ENCODE data around the gene IYD. TPM values are rescaled to one million over a fixed set of nuclear protein-coding genes. Genes with fewer than 3 reads are reported as not detected.
"Not testable (repeated sequence)": the region's sequence is repeated elsewhere in the genome, so short reads cannot be mapped to it uniquely, and the experiment has no call there.

IYD gene
- total RNA-seq, 1 experiment from 2014 or later: not detected

- H3K36me3 ChIP-seq (replicated peaks; ENCODE audit: control insufficient read depth, insufficient read depth, low read length): no peaks in the 10 kb centered on the region
- H3K27me3 ChIP-seq (ENCODE audit: control insufficient read depth, insufficient read depth, low read length): no peaks in the 10 kb centered on the region
- no peak overlapping the region for H3K4me3 ChIP-seq (ENCODE audit: insufficient read depth, low read depth, low read length)
- no peak for DNase-seq
These were observed 52.1 kb downstream of the IYD start for GRCh38 chr6:150420926-150421325.

DNA sequence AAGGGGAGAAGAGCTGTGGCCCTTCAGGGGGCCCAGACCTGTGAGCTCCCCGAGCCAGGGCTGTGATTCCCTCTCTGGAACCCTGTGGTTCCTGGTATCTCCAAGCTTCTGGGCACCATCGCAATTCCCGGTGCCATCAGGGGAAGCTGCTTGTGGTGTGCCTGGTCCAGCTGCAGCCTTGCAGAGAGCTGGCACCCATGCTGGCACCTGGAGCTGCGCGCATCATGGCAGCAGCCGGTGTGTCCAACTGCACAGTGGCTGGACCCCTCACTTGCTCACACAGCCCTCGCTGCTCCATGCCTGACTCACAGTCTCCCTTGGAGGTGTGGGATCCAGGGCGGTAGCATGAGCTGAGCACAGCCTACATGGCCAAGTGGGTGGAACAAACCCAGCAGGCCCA, 56.7 kb downstream of the IYD start:
- no peak for DNase-seq
- H3K4me3 ChIP-seq (ENCODE audit: insufficient read depth, low read depth, low read length): no peak overlapping the region
- no peaks in the 10 kb centered on the region for H3K27me3 ChIP-seq (ENCODE audit: control insufficient read depth, insufficient read depth, low read length)
- H3K36me3 ChIP-seq (replicated peaks; ENCODE audit: control insufficient read depth, insufficient read depth, low read length): no peaks in the 10 kb centered on the region

GRCh38 chr6:150426198-150426597, 57.4 kb downstream of the IYD start:
- Histone ChIP-seq H3K27me3 (ENCODE audit: control insufficient read depth, insufficient read depth, low read length) (no peaks in the 10 kb centered on the region), H3K36me3 (replicated peaks; ENCODE audit: control insufficient read depth, insufficient read depth, low read length) (no peaks in the 10 kb centered on the region), H3K4me3 (ENCODE audit: insufficient read depth, low read depth, low read length) (no peak overlapping the region)
- no peak for DNase-seq

DNA sequence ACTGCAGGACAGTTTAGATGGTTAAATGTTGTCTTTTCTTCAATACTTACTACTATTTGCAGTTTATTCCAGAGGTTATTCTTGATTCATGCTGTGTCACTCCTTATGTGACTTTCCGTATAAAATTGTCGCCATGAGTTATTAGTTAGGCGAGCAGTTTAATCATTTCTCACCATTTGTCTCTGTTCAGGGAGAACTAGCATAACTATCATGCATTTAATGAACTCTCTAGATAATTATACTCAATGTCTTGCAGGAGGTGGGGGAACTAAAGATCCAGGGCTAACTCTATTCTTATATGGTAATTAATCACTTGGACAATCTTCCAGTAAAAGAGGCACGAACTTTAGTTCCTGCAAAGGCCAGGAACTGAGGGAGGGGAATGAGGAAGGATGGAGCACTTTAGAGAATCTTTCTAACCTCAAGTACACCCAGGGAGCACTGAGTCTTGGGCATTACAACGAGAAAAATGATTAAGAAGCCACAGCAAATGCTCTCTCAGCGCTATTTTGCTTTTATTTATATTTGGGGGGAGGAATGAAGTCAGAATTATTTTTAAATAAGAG, 58.3 kb downstream of the IYD start:
- Histone ChIP-seq H3K27me3 (ENCODE audit: control insufficient read depth, insufficient read depth, low read length) (no peaks in the 10 kb centered on the region), H3K4me3 (ENCODE audit: insufficient read depth, low read depth, low read length) (no peak overlapping the region), H3K36me3 (replicated peaks; ENCODE audit: control insufficient read depth, insufficient read depth, low read length) (no peaks in the 10 kb centered on the region)
- no peak for DNase-seq

DNA sequence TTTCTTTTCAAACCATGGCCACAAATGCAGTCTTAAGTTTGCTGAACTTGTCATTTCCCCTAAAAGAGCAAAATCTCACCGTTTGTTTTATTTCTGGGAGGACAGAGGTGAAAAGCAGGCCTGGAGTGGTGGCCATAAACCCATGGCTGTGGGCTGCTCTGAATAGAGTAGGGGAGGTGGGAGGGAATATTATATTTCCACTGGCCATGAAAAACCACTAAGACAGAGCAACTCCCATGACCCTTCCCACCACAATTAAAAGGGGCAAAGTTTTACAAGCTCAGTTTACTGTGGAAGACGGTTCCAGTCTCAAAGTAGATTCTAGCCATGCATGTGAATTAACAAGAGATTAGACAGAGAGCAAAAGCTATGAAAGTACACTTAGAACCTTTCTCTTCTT, 59.0 kb downstream of the IYD start:
- no peak for DNase-seq
- Histone ChIP-seq H3K36me3 (replicated peaks; ENCODE audit: control insufficient read depth, insufficient read depth, low read length) (no peaks in the 10 kb centered on the region), H3K27me3 (ENCODE audit: control insufficient read depth, insufficient read depth, low read length) (no peaks in the 10 kb centered on the region), H3K4me3 (ENCODE audit: insufficient read depth, low read depth, low read length) (no peak overlapping the region)

GRCh38 chr6:150430815-150431214, 62.0 kb downstream of the IYD start:
- no peaks in the 10 kb centered on the region for H3K27me3 ChIP-seq (ENCODE audit: control insufficient read depth, insufficient read depth, low read length)
- H3K36me3 ChIP-seq (replicated peaks; ENCODE audit: control insufficient read depth, insufficient read depth, low read length): no peaks in the 10 kb centered on the region
- H3K4me3 ChIP-seq (ENCODE audit: insufficient read depth, low read depth, low read length): no peak overlapping the region
- DNase-seq: no peak

GRCh38 chr6:150435360-150435759, 66.5 kb downstream of the IYD start:
- H3K27me3 ChIP-seq (ENCODE audit: control insufficient read depth, insufficient read depth, low read length): no peaks in the 10 kb centered on the region
- DNase-seq: no peak
- H3K36me3 ChIP-seq (replicated peaks; ENCODE audit: control insufficient read depth, insufficient read depth, low read length): no peaks in the 10 kb centered on the region
- H3K4me3 ChIP-seq (ENCODE audit: insufficient read depth, low read depth, low read length): no peak overlapping the region

- Histone ChIP-seq H3K27me3 (ENCODE audit: control insufficient read depth, insufficient read depth, low read length) (no peaks in the 10 kb centered on the region), H3K4me3 (ENCODE audit: insufficient read depth, low read depth, low read length) (no peak overlapping the region), H3K36me3 (replicated peaks; ENCODE audit: control insufficient read depth, insufficient read depth, low read length) (no peaks in the 10 kb centered on the region)
- no peak for DNase-seq
These were observed 67.0 kb downstream of the IYD start for GRCh38 chr6:150435832-150436231.

DNA sequence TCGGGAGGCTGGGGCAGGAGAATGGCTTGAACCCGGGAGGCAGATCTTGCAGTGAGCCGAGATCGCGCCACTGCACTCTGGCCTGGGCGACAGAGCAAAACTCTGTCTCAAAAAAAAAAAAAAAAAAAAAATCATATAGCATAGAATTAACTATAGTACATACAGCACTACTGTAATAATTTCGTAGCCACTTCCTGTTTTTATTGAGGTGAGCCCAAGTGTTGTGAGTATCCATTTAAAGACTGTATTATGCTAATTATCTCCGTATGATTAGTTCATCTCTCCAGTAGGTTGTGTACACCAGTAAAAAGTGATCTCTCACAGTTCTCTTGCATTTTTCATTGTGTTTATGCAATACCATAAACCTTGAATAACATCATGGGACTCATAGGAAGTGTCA, 70.6 kb downstream of the IYD start:
- Histone ChIP-seq H3K27me3 (ENCODE audit: control insufficient read depth, insufficient read depth, low read length) (no peaks in the 10 kb centered on the region), H3K36me3 (replicated peaks; ENCODE audit: control insufficient read depth, insufficient read depth, low read length) (no peaks in the 10 kb centered on the region), H3K4me3 (ENCODE audit: insufficient read depth, low read depth, low read length) (no peak overlapping the region)
- no peak for DNase-seq

- H3K4me3 ChIP-seq (ENCODE audit: insufficient read depth, low read depth, low read length): no peak overlapping the region
- H3K36me3 ChIP-seq (replicated peaks; ENCODE audit: control insufficient read depth, insufficient read depth, low read length): no peaks in the 10 kb centered on the region
- H3K27me3 ChIP-seq (ENCODE audit: control insufficient read depth, insufficient read depth, low read length): no peaks in the 10 kb centered on the region
- DNase-seq: no peak
These were observed 74.8 kb downstream of the IYD start for GRCh38 chr6:150443621-150444020.

- Histone ChIP-seq H3K4me3 (ENCODE audit: insufficient read depth, low read depth, low read length) (no peak overlapping the region), H3K27me3 (ENCODE audit: control insufficient read depth, insufficient read depth, low read length) (no peaks in the 10 kb centered on the region), H3K36me3 (replicated peaks; ENCODE audit: control insufficient read depth, insufficient read depth, low read length) (no peaks in the 10 kb centered on the region)
- no peak for DNase-seq
These were observed 75.5 kb downstream of the IYD start for GRCh38 chr6:150444308-150444707.

DNA sequence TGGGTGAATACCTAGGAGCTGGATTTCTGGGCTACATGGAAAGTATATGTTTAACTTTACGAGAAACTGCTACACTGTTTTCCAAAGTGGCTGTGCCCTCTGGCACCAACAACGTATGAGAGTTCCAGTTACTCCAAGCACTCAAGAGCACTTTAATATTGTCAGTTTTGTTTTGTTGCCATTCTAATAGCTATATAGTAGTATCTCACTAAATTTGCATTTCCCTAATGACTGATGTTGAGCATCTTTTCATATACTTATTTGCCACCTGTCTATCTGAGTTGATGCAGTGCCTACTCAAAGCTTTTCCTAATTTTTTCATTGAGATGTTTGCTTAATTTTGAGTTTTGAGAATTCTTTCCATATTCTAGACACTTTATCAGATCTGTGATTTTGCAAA, 76.7 kb downstream of the IYD start:
- Histone ChIP-seq H3K36me3 (replicated peaks; ENCODE audit: control insufficient read depth, insufficient read depth, low read length) (no peaks in the 10 kb centered on the region), H3K4me3 (ENCODE audit: insufficient read depth, low read depth, low read length) (no peak overlapping the region), H3K27me3 (ENCODE audit: control insufficient read depth, insufficient read depth, low read length) (no peaks in the 10 kb centered on the region)
- no peak for DNase-seq

- Histone ChIP-seq H3K27me3 (ENCODE audit: control insufficient read depth, insufficient read depth, low read length) (no peaks in the 10 kb centered on the region), H3K4me3 (ENCODE audit: insufficient read depth, low read depth, low read length) (no peak overlapping the region), H3K36me3 (replicated peaks; ENCODE audit: control insufficient read depth, insufficient read depth, low read length) (no peaks in the 10 kb centered on the region)
- no peak for DNase-seq
These were observed 79.4 kb downstream of the IYD start for GRCh38 chr6:150448221-150448620.

DNA sequence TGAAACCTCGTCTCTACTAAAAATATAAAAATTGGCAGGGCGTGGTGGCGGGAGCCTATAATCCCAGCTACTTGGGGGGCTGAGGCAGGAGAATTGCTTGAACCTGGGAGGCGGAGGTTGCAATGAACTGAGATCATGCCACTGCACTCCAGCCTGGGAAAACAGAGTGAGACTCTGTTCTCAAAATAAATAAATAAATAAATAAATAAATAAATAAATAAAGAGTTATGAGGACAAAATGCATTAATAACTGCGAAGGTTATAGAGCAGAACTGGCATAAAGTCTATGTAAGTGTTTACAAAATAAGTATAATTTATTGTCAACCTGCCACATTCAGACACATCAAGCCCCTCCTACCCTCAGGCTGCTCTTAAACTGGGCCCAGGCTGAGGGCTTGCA, 80.2 kb downstream of the IYD start:
- not testable (repeated sequence) for DNase-seq; H3K4me3 ChIP-seq (ENCODE audit: insufficient read depth, low read depth, low read length); H3K36me3 ChIP-seq (replicated peaks; ENCODE audit: control insufficient read depth, insufficient read depth, low read length); H3K27me3 ChIP-seq (ENCODE audit: control insufficient read depth, insufficient read depth, low read length)

- no peak for DNase-seq
- Histone ChIP-seq H3K4me3 (ENCODE audit: insufficient read depth, low read depth, low read length) (no peak overlapping the region), H3K27me3 (ENCODE audit: control insufficient read depth, insufficient read depth, low read length) (no peaks in the 10 kb centered on the region)
These were observed 82.1 kb downstream of the IYD start for GRCh38 chr6:150450918-150451317.

DNA sequence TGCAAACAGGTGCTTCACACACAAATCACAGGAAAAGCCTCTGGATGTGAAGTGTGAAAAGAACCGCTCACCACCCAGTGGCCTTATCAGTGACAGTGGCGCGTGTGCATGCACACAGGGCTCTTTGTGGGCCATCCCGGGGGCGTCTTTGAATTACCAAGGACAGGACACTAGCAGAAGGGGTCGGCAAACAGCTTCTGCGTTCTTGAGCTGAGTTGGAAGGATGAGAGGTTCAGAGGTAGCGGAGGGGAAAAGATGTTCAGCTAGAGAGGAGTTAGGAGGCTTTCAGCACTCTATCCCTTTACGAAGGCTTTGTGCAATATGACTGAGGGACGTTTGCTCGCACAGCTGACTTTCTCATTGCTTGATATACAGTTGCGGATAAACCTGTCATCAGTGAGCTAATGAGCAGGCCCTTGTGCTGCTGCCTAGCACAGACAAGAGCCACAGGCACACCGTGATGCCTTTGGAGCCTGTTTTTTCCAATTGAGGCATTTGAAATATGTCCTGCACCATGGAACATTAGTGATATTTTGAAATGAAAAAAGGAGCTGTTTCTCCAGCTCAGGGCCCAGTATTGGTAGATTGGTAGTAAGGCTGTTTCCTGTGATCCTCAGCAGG, 83.1 kb downstream of the IYD start:
- no peaks in the 10 kb centered on the region for H3K27me3 ChIP-seq (ENCODE audit: control insufficient read depth, insufficient read depth, low read length)
- H3K4me3 ChIP-seq (ENCODE audit: insufficient read depth, low read depth, low read length): no peak overlapping the region
- no peak for DNase-seq
- H3K36me3 ChIP-seq (replicated peaks; ENCODE audit: control insufficient read depth, insufficient read depth, low read length): no peaks in the 10 kb centered on the region

More at GRCh38 chr6:150450918-150451317, 82.1 kb downstream of the IYD start:
- H3K36me3 ChIP-seq (replicated peaks; ENCODE audit: control insufficient read depth, insufficient read depth, low read length): no peaks in the 10 kb centered on the region
